Right atrium auricular region (tissue), 2 donors: Measurements from ENCODE around the gene ANO7. TPM values are rescaled to one million over a fixed set of nuclear protein-coding genes. Genes with fewer than 3 reads are reported as not detected.

Source experiments
- DNase-seq: peaks from one replicate; pipeline ENCODE4 v3.0.0-alpha.2; 2019; ENCODE audit warnings: low spot score
- H3K27ac ChIP-seq, 2 donors: fragments of 200-600 bp; sonication (generic); 1 replicate in 1 of 2; 2 replicates in 1 of 2; pipeline ENCODE4 v1.5.1; 2016 to 2019
- H3K27me3 ChIP-seq, 2 donors: fragments of 200-600 bp; sonication (generic); one replicate each; pipeline versions ENCODE4 v1.5.1 to v1.6.0; 2017 to 2019
- H3K36me3 ChIP-seq: fragments of 200-600 bp; sonication (generic); one replicate; pipeline ENCODE4 v1.5.1; 2016
- H3K4me1 ChIP-seq, 2 donors: fragments of 200-600 bp; sonication (generic); one replicate each; pipeline versions ENCODE4 v1.5.1 to v1.6.0; 2017 to 2019
- H3K4me3 ChIP-seq, 2 donors: fragments of 200-600 bp; sonication (generic); 1 replicate in 1 of 2; 2 replicates in 1 of 2; pipeline ENCODE4 v1.5.1; 2017 to 2019; ENCODE audit warnings: mild to moderate bottlenecking in 1 of 2, moderate library complexity in 1 of 2
- H3K9me3 ChIP-seq, 2 donors: fragments of 200-600 bp; sonication (generic); one replicate each; pipeline ENCODE4 v1.5.1; 2019
- total RNA-seq, 2 donors: library from RNA; depleted of rRNA; stranded (reverse); fragments of >200 nt; gene quantifications; one replicate each; pipeline ENCODE4 v1.1.0, GENCODE V29; 2016
- TF ChIP-seq, protein P1 (sequence below), 2 donors: fragments of 200-600 bp; sonication (generic); IDR thresholded peaks; one replicate each; pipeline ENCODE4 v1.5.1; 2019; ENCODE audit warnings: antibody characterized with exemption in 2 of 2

Gene ANO7
- total RNA-seq, 2 donors from 2014 or later: 1.1 to 1.3 TPM

DNA sequence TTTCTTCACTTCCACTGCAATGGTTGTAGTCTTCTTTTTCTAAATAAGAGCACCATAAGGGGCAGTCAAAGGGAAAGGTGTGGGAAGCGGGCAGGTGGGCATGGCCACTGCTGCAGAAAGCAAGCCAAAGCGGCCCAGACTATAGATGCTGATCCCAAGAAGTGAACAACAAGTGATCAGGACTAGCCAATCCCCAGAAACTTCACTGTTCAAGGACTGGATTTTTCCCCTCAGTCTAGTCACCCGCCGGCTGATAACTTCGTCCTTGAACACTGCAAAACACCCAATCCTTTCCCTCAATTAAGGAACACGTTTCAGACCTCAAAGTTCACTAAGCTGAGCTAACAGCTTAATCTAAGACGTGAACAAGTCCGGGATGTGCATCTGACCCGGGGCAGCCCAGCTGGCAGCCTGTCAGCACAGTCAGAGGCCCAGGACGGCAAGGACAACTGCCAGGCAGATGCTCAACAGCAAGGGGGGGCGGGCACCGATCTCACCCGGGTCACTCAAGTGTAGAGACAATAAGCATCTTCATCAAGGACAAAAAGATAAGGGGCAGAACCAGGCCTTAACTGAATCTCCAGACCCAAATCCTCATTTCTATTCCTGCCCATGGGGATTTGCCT lies 67.2 kb downstream of the ANO7 start:
- no peak for DNase-seq
- Histone ChIP-seq H3K9me3 (no peaks in the 10 kb centered on the region), H3K4me3 (no peak overlapping the region), H3K27ac (no peak overlapping the region), H3K36me3 (peaks cover 98% of the 10 kb centered on the region), H3K4me1 (no peaks in the 10 kb centered on the region), H3K27me3 (no peaks in the 10 kb centered on the region)
- TF ChIP-seq, protein P1, sequence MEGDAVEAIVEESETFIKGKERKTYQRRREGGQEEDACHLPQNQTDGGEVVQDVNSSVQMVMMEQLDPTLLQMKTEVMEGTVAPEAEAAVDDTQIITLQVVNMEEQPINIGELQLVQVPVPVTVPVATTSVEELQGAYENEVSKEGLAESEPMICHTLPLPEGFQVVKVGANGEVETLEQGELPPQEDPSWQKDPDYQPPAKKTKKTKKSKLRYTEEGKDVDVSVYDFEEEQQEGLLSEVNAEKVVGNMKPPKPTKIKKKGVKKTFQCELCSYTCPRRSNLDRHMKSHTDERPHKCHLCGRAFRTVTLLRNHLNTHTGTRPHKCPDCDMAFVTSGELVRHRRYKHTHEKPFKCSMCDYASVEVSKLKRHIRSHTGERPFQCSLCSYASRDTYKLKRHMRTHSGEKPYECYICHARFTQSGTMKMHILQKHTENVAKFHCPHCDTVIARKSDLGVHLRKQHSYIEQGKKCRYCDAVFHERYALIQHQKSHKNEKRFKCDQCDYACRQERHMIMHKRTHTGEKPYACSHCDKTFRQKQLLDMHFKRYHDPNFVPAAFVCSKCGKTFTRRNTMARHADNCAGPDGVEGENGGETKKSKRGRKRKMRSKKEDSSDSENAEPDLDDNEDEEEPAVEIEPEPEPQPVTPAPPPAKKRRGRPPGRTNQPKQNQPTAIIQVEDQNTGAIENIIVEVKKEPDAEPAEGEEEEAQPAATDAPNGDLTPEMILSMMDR (IDR thresholded peaks at IDR 0.05): no peak

DNA sequence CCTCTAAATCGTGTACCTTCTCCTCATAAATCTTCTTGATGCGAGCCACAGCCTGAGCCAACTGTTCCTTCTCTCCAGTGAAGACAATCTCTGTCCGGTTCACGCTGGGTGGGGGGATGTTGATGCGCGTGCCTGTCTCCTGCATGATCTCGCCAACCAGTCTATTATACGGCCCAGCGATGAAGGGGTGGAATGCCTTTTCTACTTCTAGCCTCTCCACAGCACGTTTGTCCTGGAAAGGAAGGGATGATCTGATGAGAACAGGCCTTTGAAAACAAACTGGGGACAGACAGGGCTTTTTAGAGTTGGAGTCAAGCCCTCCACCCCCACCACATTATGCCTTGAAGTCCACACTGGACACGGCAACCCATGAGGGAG lies 67.7 kb downstream of the ANO7 start:
- peaks cover 98% of the 10 kb centered on the region for H3K36me3 ChIP-seq
- no peaks in the 10 kb centered on the region for H3K27me3 ChIP-seq
- no peaks in the 10 kb centered on the region for H3K9me3 ChIP-seq
- H3K4me1 ChIP-seq: no peaks in the 10 kb centered on the region
- H3K4me3 ChIP-seq: no peak overlapping the region
- H3K27ac ChIP-seq: no peak overlapping the region
- DNase-seq: no peak
- TF ChIP-seq, protein P1 (IDR thresholded peaks at IDR 0.05): no peak

DNA sequence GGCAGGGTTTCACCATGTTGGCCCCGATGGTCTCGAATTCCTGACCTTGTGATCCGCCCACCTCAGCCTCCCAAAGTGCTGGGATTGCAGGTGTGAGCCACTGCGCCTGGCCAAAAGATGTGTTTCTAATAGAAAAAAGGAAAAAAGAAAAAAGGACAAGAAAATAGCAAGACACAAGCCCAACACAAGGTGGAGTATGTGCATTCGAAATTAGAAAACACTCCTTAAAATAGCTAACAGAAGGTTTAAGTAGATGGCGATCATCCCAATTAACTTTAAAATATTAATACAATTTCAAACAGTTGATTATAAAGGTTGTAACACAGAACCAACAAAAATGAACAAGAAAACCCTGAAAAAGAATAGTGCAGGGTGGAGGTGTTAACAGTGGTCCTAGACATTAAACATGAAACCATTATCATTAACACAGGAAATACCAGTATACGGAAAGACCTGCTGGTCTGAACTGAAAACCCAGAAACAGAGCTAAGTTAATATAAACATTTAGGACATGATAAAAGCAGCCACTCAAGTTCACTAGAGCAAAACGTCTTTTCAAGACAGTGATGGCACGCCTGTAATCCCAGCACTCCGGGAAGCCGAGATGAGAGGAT lies 69.0 kb downstream of the ANO7 start:
- Histone ChIP-seq H3K27ac (no peak overlapping the region), H3K9me3 (no peaks in the 10 kb centered on the region), H3K36me3 (peaks cover 98% of the 10 kb centered on the region), H3K27me3 (no peaks in the 10 kb centered on the region), H3K4me3 (no peak overlapping the region), H3K4me1 (no peaks in the 10 kb centered on the region)
- DNase-seq: no peak
- TF ChIP-seq, protein P1 (IDR thresholded peaks at IDR 0.05): no peak

DNA sequence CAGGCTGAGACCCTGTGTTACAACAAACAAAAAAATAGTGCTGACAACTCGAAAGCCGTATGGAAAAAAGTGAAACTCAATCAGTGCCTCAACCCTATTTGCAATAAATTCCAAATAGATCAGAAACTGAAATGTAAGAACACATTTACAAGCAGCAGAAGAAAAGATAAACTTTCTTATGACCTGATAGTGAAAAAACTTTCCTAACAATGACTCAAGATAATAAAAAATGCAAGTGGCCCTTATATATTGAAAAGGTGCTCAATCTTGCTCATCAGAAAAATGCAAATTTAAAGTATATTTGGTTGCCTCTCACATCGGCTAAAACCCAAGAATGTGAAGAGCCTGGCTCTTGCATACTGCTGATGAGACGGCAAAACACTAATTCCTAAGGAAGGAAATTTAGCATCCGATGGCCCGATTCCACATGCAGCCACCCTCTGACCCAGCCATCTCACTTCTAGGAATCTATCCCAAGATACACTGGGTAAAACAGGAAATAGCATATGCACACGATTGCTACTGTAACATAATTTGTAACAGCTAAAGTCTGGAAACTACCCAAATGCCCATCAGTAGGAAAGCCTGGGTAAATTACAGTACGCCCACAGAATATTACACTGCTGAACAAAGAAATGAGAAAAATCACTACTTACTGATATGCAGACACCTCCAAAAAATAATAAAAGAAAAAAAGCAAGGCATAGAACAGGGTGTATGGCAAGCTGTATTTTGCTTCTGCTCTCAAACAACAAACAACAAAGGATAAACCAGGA lies 70.2 kb downstream of the ANO7 start:
- no peak overlapping the region for H3K4me3 ChIP-seq
- no peaks in the 10 kb centered on the region for H3K27me3 ChIP-seq
- H3K4me1 ChIP-seq: no peaks in the 10 kb centered on the region
- TF ChIP-seq, protein P1 (IDR thresholded peaks at IDR 0.05): no peak
- DNase-seq: peak; percentile 30
- no peaks in the 10 kb centered on the region for H3K9me3 ChIP-seq
- H3K36me3 ChIP-seq: peaks cover 98% of the 10 kb centered on the region
- no peak overlapping the region for H3K27ac ChIP-seq

DNA sequence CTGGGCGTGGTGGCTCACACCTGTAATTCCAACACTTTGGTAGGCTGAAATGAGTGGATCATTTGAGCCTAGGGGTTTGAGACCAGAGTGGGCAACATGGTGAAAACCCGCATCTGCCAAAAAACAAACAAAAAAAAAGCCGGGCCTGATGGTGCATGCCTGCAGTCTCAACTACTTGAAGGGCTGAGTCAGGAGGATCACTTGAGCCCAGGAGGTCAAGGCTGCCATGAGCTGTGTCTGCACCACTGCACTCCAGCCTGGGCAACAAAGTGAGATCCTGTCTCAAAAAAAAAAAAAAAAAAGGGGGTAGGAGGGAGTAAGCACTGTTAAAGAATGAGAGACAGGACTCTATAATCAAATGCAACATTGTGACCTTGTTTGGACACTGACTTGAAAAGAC lies 72.4 kb downstream of the ANO7 start:
- TF ChIP-seq, protein P1 (IDR thresholded peaks at IDR 0.05): no peak
- H3K9me3 ChIP-seq: no peaks in the 10 kb centered on the region
- H3K36me3 ChIP-seq: peaks cover 98% of the 10 kb centered on the region
- H3K4me3 ChIP-seq: no peak overlapping the region
- no peak for DNase-seq
- H3K27ac ChIP-seq: no peak overlapping the region
- H3K4me1 ChIP-seq: no peaks in the 10 kb centered on the region
- H3K27me3 ChIP-seq: no peaks in the 10 kb centered on the region
